Mesenchymal stem cell (in vitro differentiated cells and primary cell): ENCODE data around the gene MYLK.

Experiments used
- DNase-seq: peaks from one replicate; pipeline ENCODE4 v3.0.0-alpha.2; 2013
- H2AFZ ChIP-seq: one replicate; pipeline ENCODE4 v1.6.1; 2013; ENCODE audit warnings: low read depth, mild to moderate bottlenecking, control low read depth, inconsistent platforms, low read length, moderate library complexity
- H2AK5ac ChIP-seq: 2 replicates; pipeline ENCODE4 v1.6.1; 2013; ENCODE audit warnings: low read length, moderate library complexity, mild to moderate bottlenecking, inconsistent platforms; ENCODE audit not compliant: severe bottlenecking
- H2BK120ac ChIP-seq: one replicate; pipeline ENCODE4 v1.6.1; 2013; ENCODE audit warnings: low read depth, mild to moderate bottlenecking, inconsistent platforms, low read length, moderate library complexity
- H2BK12ac ChIP-seq, 2 experiments: one replicate each; pipeline ENCODE4 v1.6.1; 2013; ENCODE audit warnings: inconsistent platforms in 2 of 2, low read length in 2 of 2, mild to moderate bottlenecking in 2 of 2, moderate library complexity in 2 of 2, control low read depth in 1 of 2
- H2BK15ac ChIP-seq: one replicate; pipeline ENCODE4 v1.6.1; 2013; ENCODE audit warnings: mild to moderate bottlenecking, low read depth, inconsistent platforms; ENCODE audit not compliant: poor library complexity, severe bottlenecking
- H2BK5ac ChIP-seq: 2 replicates; pipeline ENCODE4 v1.6.1; 2013; ENCODE audit warnings: low read depth, mild to moderate bottlenecking, low read length, control low read depth, inconsistent platforms; ENCODE audit not compliant: poor library complexity, severe bottlenecking
- H3K14ac ChIP-seq, 2 experiments: one replicate each; pipeline ENCODE4 v1.6.1; 2013; ENCODE audit warnings: inconsistent platforms in 2 of 2, low read length in 2 of 2, control low read depth in 1 of 2, mild to moderate bottlenecking in 1 of 2, moderate library complexity in 1 of 2
- H3K18ac ChIP-seq, 2 experiments: one replicate each; pipeline ENCODE4 v1.6.1; 2013; ENCODE audit warnings: inconsistent platforms in 2 of 2, low read length in 2 of 2, control low read depth in 1 of 2, low read depth in 1 of 2, mild to moderate bottlenecking in 1 of 2
- H3K23ac ChIP-seq, 2 experiments: one replicate each; pipeline ENCODE4 v1.6.1; 2013; ENCODE audit warnings: inconsistent platforms in 2 of 2, low read length in 2 of 2, mild to moderate bottlenecking in 2 of 2, moderate library complexity in 2 of 2, control low read depth in 1 of 2
- H3K27ac ChIP-seq: 2 replicates; pipeline ENCODE4 v1.5.1; 2013; ENCODE audit warnings: mild to moderate bottlenecking, moderate library complexity, low read length, control low read depth, inconsistent platforms; ENCODE audit not compliant: poor library complexity, severe bottlenecking
- H3K27me3 ChIP-seq, 2 experiments: 2 replicates each; pipeline versions ENCODE4 v1.6.1 to v1.7.0; 2013; ENCODE audit warnings: low read length in 2 of 2, mild to moderate bottlenecking in 2 of 2, moderate library complexity in 2 of 2, control low read depth in 1 of 2, inconsistent platforms in 1 of 2; ENCODE audit not compliant: control insufficient read depth in 1 of 2, insufficient read depth in 1 of 2
- H3K36me3 ChIP-seq, 2 experiments: 2 replicates each; pipeline versions ENCODE4 v1.6.1 to v1.7.0; 2013; ENCODE audit warnings: low read length in 2 of 2, control low read depth in 1 of 2, inconsistent platforms in 1 of 2, low read depth in 1 of 2, mild to moderate bottlenecking in 1 of 2; ENCODE audit not compliant: insufficient read depth in 2 of 2, control insufficient read depth in 1 of 2
- H3K4ac ChIP-seq, 2 experiments: one replicate each; pipeline ENCODE4 v1.6.1; 2013; ENCODE audit warnings: inconsistent platforms in 2 of 2, low read length in 2 of 2, mild to moderate bottlenecking in 2 of 2, moderate library complexity in 2 of 2, control low read depth in 1 of 2, low read depth in 1 of 2
- H3K4me1 ChIP-seq: 2 replicates; pipeline ENCODE4 v1.6.1; 2013; ENCODE audit warnings: low read depth, low read length, control low read depth; ENCODE audit not compliant: control insufficient read depth, insufficient read depth
- H3K4me2 ChIP-seq: 2 replicates; pipeline ENCODE4 v1.6.1; 2013; ENCODE audit warnings: low read length, mild to moderate bottlenecking, inconsistent platforms; ENCODE audit not compliant: poor library complexity, severe bottlenecking
- H3K4me3 ChIP-seq, 2 experiments: 2 replicates each; pipeline versions ENCODE4 v1.5.1 to v1.7.0; 2013; ENCODE audit warnings: low read length in 2 of 2, mild to moderate bottlenecking in 2 of 2, control low read depth in 1 of 2, low read depth in 1 of 2; ENCODE audit not compliant: insufficient read depth in 1 of 2
- H3K79me1 ChIP-seq: replicated peaks from 2 replicates; pipeline ENCODE4 v1.6.1; 2013; ENCODE audit warnings: mild to moderate bottlenecking, control low read depth, low read length, inconsistent platforms; ENCODE audit not compliant: poor library complexity, severe bottlenecking
- H3K9ac ChIP-seq: 2 replicates; pipeline ENCODE4 v1.7.0; 2013; ENCODE audit warnings: mild to moderate bottlenecking, low read length, moderate library complexity
- H3K9me3 ChIP-seq: 2 replicates; pipeline ENCODE4 v1.7.0; 2013; ENCODE audit warnings: mild to moderate bottlenecking, low read length; ENCODE audit not compliant: control insufficient read depth
- H4K8ac ChIP-seq: one replicate; pipeline ENCODE4 v1.6.1; 2013; ENCODE audit warnings: inconsistent platforms, mild to moderate bottlenecking, low read length, moderate library complexity
- H4K91ac ChIP-seq: one replicate; pipeline ENCODE4 v1.6.1; 2013; ENCODE audit warnings: mild to moderate bottlenecking, low read length, inconsistent platforms
- WGBS: methylation state at CpG from one replicate; pipeline ENCODE4 v1.1.7; 2013; ENCODE audit warnings: mixed read lengths; 5-methylcytosine and 5-hydroxymethylcytosine counted together

The MYLK gene

GRCh38 chr3:123656691-123657090 is 227.4 kb downstream of the MYLK start:
- Histone ChIP-seq H3K4me1 (peaks cover 25% of the 10 kb centered on the region), H3K4ac (no peak overlapping the region), H3K79me1 (peaks cover 16% of the 10 kb centered on the region), H4K8ac (no peak overlapping the region), H3K9me3 (no peaks in the 10 kb centered on the region), H3K23ac (no peak overlapping the region), H2AK5ac (no peak overlapping the region), H2AFZ (no peak overlapping the region), H2BK12ac (no peak overlapping the region), H4K91ac (no peak overlapping the region), H2BK5ac (no peak overlapping the region), H3K36me3 (peaks cover 17 to 41% of the 10 kb centered on the region in 2 experiments), H3K4me2 (no peak overlapping the region), H3K27me3 (no peaks in the 10 kb centered on the region), H3K9ac (no peak overlapping the region), H3K18ac (no peak overlapping the region), H2BK120ac (no peak overlapping the region), H3K14ac (no peak overlapping the region), H3K27ac (no peak overlapping the region), H2BK15ac (no peak overlapping the region), H3K4me3 (no peak overlapping the region)
- 67% methylated on average over 2 of the region's 2 CpGs for WGBS
- DNase-seq, result no peak

GRCh38 chr3:123656274-123656673 is 227.9 kb downstream of the MYLK start:
- Histone ChIP-seq H3K4me2 (no peak overlapping the region), H3K4me1 (peaks cover 23% of the 10 kb centered on the region), H2AK5ac (no peak overlapping the region), H2BK120ac (no peak overlapping the region), H3K9me3 (no peaks in the 10 kb centered on the region), H3K18ac (no peak overlapping the region), H3K27ac (no peak overlapping the region), H3K4me3 (no peak overlapping the region), H3K23ac (no peak overlapping the region), H4K8ac (no peak overlapping the region), H2BK12ac (no peak overlapping the region), H4K91ac (no peak overlapping the region), H3K79me1 (peaks cover 18% of the 10 kb centered on the region), H3K36me3 (peaks cover 15 to 44% of the 10 kb centered on the region in 2 experiments), H3K9ac (no peak overlapping the region), H2BK5ac (no peak overlapping the region), H3K4ac (no peak overlapping the region), H2BK15ac (no peak overlapping the region), H3K14ac (no peak overlapping the region), H3K27me3 (no peaks in the 10 kb centered on the region), H2AFZ (no peak overlapping the region)
- DNase-seq, result no peak
- WGBS, result 94% methylated on average over 3 of the region's 3 CpGs

- Histone ChIP-seq H3K4me2 (no peak overlapping the region), H3K14ac (no peak overlapping the region), H3K4me1 (peaks cover 21% of the 10 kb centered on the region), H3K23ac (no peak overlapping the region), H3K4me3 (no peak overlapping the region), H2BK12ac (no peak overlapping the region), H3K9me3 (no peaks in the 10 kb centered on the region), H3K27me3 (no peaks in the 10 kb centered on the region), H3K4ac (no peak overlapping the region), H3K27ac (no peak overlapping the region), H2BK15ac (no peak overlapping the region), H2BK120ac (no peak overlapping the region), H2BK5ac (no peak overlapping the region), H4K8ac (no peak overlapping the region), H3K79me1 (peaks cover 20% of the 10 kb centered on the region), H4K91ac (no peak overlapping the region), H3K9ac (no peak overlapping the region), H3K36me3 (peaks cover 23 to 50% of the 10 kb centered on the region in 2 experiments), H2AFZ (no peak overlapping the region), H3K18ac (no peak overlapping the region), H2AK5ac (peak overlapping the region; percentile 63)
- WGBS, result 98% methylated on average over 2 of the region's 2 CpGs
- no peak for DNase-seq
Measured at GRCh38 chr3:123655400-123655799, 228.7 kb downstream of the MYLK start.

GRCh38 chr3:123653221-123653682 is 230.9 kb downstream of the MYLK start:
- H2BK12ac ChIP-seq, result peak overlapping the region; percentile 84 to 93
- H3K4me3 ChIP-seq, result peak overlapping the region in 1 of 2 experiments; percentile 1
- peak overlapping the region; percentile 83 for H4K8ac ChIP-seq
- H3K14ac ChIP-seq, result peak overlapping the region in 1 of 2 experiments; percentile 84
- WGBS, result 80% methylated on average over 5 of the region's 5 CpGs
- peaks cover 24% of the 10 kb centered on the region for H3K79me1 ChIP-seq
- H4K91ac ChIP-seq, result peak overlapping the region; percentile 94
- peak overlapping the region; percentile 87 for H2AK5ac ChIP-seq
- H2BK5ac ChIP-seq, result peak overlapping the region; percentile 31
- peak overlapping the region; percentile 84 to 89 for H3K18ac ChIP-seq
- peaks cover 40 to 62% of the 10 kb centered on the region in 2 experiments for H3K36me3 ChIP-seq
- peak overlapping the region; percentile 79 to 81 for H3K4ac ChIP-seq
- peaks cover 14% of the 10 kb centered on the region for H3K4me1 ChIP-seq
- peak overlapping the region; percentile 83 for H2BK120ac ChIP-seq
- H2BK15ac ChIP-seq, result no peak overlapping the region
- no peaks in the 10 kb centered on the region for H3K27me3 ChIP-seq
- no peak overlapping the region for H2AFZ ChIP-seq
- peak overlapping the region; percentile 45 for H3K9ac ChIP-seq
- H3K23ac ChIP-seq, result peak overlapping the region in 1 of 2 experiments; percentile 42
- DNase-seq, result peak; percentile 90
- no peak overlapping the region for H3K4me2 ChIP-seq
- H3K27ac ChIP-seq, result peak overlapping the region; percentile 89
- no peaks in the 10 kb centered on the region for H3K9me3 ChIP-seq
